ENCODE measurements around the gene KLHL20. TPM values are rescaled to one million over a fixed set of nuclear protein-coding genes. Genes with fewer than 3 reads are reported as not detected.
"Not testable (repeated sequence)": the region's sequence is repeated elsewhere in the genome, so short reads cannot be mapped to it uniquely, and the experiment has no call there.

The KLHL20 gene
- total and polyA plus RNA-seq, 12 donors = 4.6 to 42.5 (median 23.8) TPM

- H3K27ac ChIP-seq = no peak overlapping the region
- no peaks in the 10 kb centered on the region for H3K27me3 ChIP-seq
Measured at GRCh38 chr1:173682184-173682583, 32.6 kb upstream of the KLHL20 start.

GRCh38 chr1:173683838-173684237, 30.9 kb upstream of the KLHL20 start:
- H3K4me3 ChIP-seq; H3K36me3 ChIP-seq (replicated peaks in 1 of 2); H3K4me1 ChIP-seq (replicated peaks in 1 of 2); intact Hi-C loops (cut with DNase I); H3K27me3 ChIP-seq; H3K9me3 ChIP-seq (replicated peaks in 1 of 3); H3K27ac ChIP-seq; DNase-seq: not testable (repeated sequence)
- WGBS, 4 donors = 87 to 95% (median 92%) methylated on average over 4 of the region's 4 CpGs

More at GRCh38 chr1:173682184-173682583, 32.6 kb upstream of the KLHL20 start:
- TF ChIP-seq CTCF (IDR thresholded peaks at IDR 0.05) (no peak), POLR2A (IDR thresholded peaks at IDR 0.05) (no peak)
- no peaks in the 10 kb centered on the region for H3K36me3 ChIP-seq (replicated peaks in 1 of 2)
- H3K9me3 ChIP-seq (replicated peaks in 1 of 3) = no peaks in the 10 kb centered on the region
- DNase-seq = no peak
- intact Hi-C loops (cut with DNase I) = no loop called here
- no peak overlapping the region for H3K4me3 ChIP-seq
- no peaks in the 10 kb centered on the region for H3K4me1 ChIP-seq (replicated peaks in 1 of 2)

- H3K4me3 ChIP-seq; DNase-seq; H3K36me3 ChIP-seq (replicated peaks in 1 of 2); intact Hi-C loops (cut with DNase I); H3K27ac ChIP-seq; H3K4me1 ChIP-seq (replicated peaks in 1 of 2); H3K9me3 ChIP-seq (replicated peaks in 1 of 3); H3K27me3 ChIP-seq: not testable (repeated sequence)
- 48 to 69% (median 64%) methylated on average over 2 to 3 of the region's 3 CpGs for WGBS, 4 donors
Measured at GRCh38 chr1:173685121-173685520, 29.7 kb upstream of the KLHL20 start.

GRCh38 chr1:173688300-173688699, 26.5 kb upstream of the KLHL20 start:
- Histone ChIP-seq H3K4me3 (no peak overlapping the region), H3K4me1 (replicated peaks in 1 of 2) (no peaks in the 10 kb centered on the region), H3K9me3 (replicated peaks in 1 of 3) (no peaks in the 10 kb centered on the region), H3K27me3 (peaks cover 3% of the 10 kb centered on the region), H3K36me3 (replicated peaks in 1 of 2) (no peaks in the 10 kb centered on the region), H3K27ac (no peak overlapping the region)
- WGBS, 4 donors = 81 to 90% (median 85%) methylated on average over 2 of the region's 2 CpGs
- intact Hi-C loops (cut with DNase I) = no loop called here
- TF ChIP-seq CTCF (IDR thresholded peaks at IDR 0.05) (no peak), POLR2A (IDR thresholded peaks at IDR 0.05) (no peak)
- DNase-seq = no peak

- intact Hi-C loops (cut with DNase I) = no loop called here
- no peak overlapping the region for H3K4me3 ChIP-seq
- H3K9me3 ChIP-seq (replicated peaks in 1 of 3) = no peaks in the 10 kb centered on the region
- no peaks in the 10 kb centered on the region for H3K36me3 ChIP-seq (replicated peaks in 1 of 2)
- DNase-seq = no peak
- no peaks in the 10 kb centered on the region for H3K4me1 ChIP-seq (replicated peaks in 1 of 2)
- no peak overlapping the region for H3K27ac ChIP-seq
- TF ChIP-seq POLR2A (IDR thresholded peaks at IDR 0.05) (no peak), CTCF (IDR thresholded peaks at IDR 0.05) (no peak)
- H3K27me3 ChIP-seq = peaks cover 3% of the 10 kb centered on the region
Measured at GRCh38 chr1:173693238-173693637, 21.5 kb upstream of the KLHL20 start.

GRCh38 chr1:173701299-173701698, 13.5 kb upstream of the KLHL20 start:
- intact Hi-C loops (cut with DNase I); H3K4me1 ChIP-seq (replicated peaks in 1 of 2); H3K36me3 ChIP-seq (replicated peaks in 1 of 2); H3K4me3 ChIP-seq; H3K27me3 ChIP-seq; DNase-seq; H3K9me3 ChIP-seq (replicated peaks in 1 of 3); H3K27ac ChIP-seq: not testable (repeated sequence)
- WGBS, 4 donors = 90 to 96% (median 92%) methylated on average over 6 of the region's 6 CpGs
